Activated CD8-positive, alpha-beta memory T cell treated with anti-CD3 and anti-CD28 coated beads for 48 hours (primary cell): ENCODE measurements around the gene C2orf49.
"Not testable (repeated sequence)": the region's sequence is repeated elsewhere in the genome, so short reads cannot be mapped to it uniquely, and the experiment has no call there.

Source experiments
- DNase-seq, 3 experiments: peaks; one replicate each; pipeline ENCODE4 v3.0.0-alpha.2; 2020; ENCODE audit warnings: low read depth in 2 of 3, low spot score in 2 of 3

The C2orf49 gene

GRCh38 chr2:105320651-105321215 lies 16.6 kb upstream of the C2orf49 start:
- DNase-seq, result no peak

GRCh38 chr2:105321875-105322646 lies 15.3 kb upstream of the C2orf49 start:
- no peak for DNase-seq

- no peak for DNase-seq
Observed at GRCh38 chr2:105323111-105323510, 14.2 kb upstream of the C2orf49 start.

- DNase-seq, result no peak
Observed at GRCh38 chr2:105324101-105324500, 13.2 kb upstream of the C2orf49 start.

GRCh38 chr2:105324732-105325131 lies 12.6 kb upstream of the C2orf49 start:
- no peak for DNase-seq

- no peak for DNase-seq
Observed at GRCh38 chr2:105325389-105325963, 11.9 kb upstream of the C2orf49 start.

- DNase-seq, result not testable (repeated sequence)
Observed at GRCh38 chr2:105327271-105327670, 10.1 kb upstream of the C2orf49 start.

GRCh38 chr2:105327690-105328089 lies 9.7 kb upstream of the C2orf49 start:
- no peak for DNase-seq

GRCh38 chr2:105328281-105329196 lies 8.8 kb upstream of the C2orf49 start:
- peak in 2 of 3 experiments; percentile 5 to 6 for DNase-seq

GRCh38 chr2:105329197-105329554 lies 8.2 kb upstream of the C2orf49 start:
- peak in 1 of 3 experiments; percentile 6 for DNase-seq

GRCh38 chr2:105329561-105330495 lies 7.5 kb upstream of the C2orf49 start, which contains the start of gene TGFBRAP1:
TGFBRAP1 (minus strand) TSS chr2:105329735; CDS start chr2:105308301, 21,434 bp downstream.
- DNase-seq, result peak; percentile 13 to 44 (median 36)

- DNase-seq, result no peak
Observed at GRCh38 chr2:105330681-105331375, 6.5 kb upstream of the C2orf49 start.

GRCh38 chr2:105334211-105334610 lies 3.1 kb upstream of the C2orf49 start:
- no peak for DNase-seq

GRCh38 chr2:105335469-105335868 lies 1.9 kb upstream of the C2orf49 start:
- DNase-seq, result no peak

- DNase-seq, result no peak
Observed at GRCh38 chr2:105336786-105337121, 586 bp upstream of the C2orf49 start.

GRCh38 chr2:105338020-105338385 lies 663 bp downstream of the C2orf49 start:
- DNase-seq, result no peak

GRCh38 chr2:105339414-105339813 lies 2.1 kb downstream of the C2orf49 start:
- DNase-seq, result no peak

- DNase-seq, result no peak
Observed at GRCh38 chr2:105344704-105345345, 7.5 kb downstream of the C2orf49 start.

- DNase-seq, result no peak
Observed at GRCh38 chr2:105357122-105357521, 19.8 kb downstream of the C2orf49 start.
